Testis (tissue), 3 donors: Measurements from ENCODE around the gene GRN. TPM values are rescaled to one million over a fixed set of nuclear protein-coding genes. Genes with fewer than 3 reads are reported as not detected.
A peak's percentile ranks its signal among the peaks of the same experiment; 100 is the strongest.

Source experiments
- DNase-seq: peaks from one replicate; pipeline ENCODE4 v3.0.0-alpha.2; 2019
- H3K27ac ChIP-seq, 2 donors: fragments of 200-600 bp; sonication (generic); one replicate each; pipeline ENCODE4 v1.5.1; 2019
- H3K27me3 ChIP-seq: fragments of 200-600 bp; sonication (generic); one replicate; pipeline ENCODE4 v1.5.1; 2019
- H3K36me3 ChIP-seq: fragments of 200-600 bp; sonication (generic); one replicate; pipeline ENCODE4 v1.5.1; 2017; ENCODE audit warnings: low read depth; ENCODE audit errors: missing control alignments
- H3K4me1 ChIP-seq: fragments of 200-600 bp; sonication (generic); one replicate; pipeline ENCODE4 v1.5.1; 2019
- H3K4me3 ChIP-seq, 2 donors: fragments of 200-600 bp; sonication (generic); one replicate each; pipeline ENCODE4 v1.5.1; 2017 to 2019
- H3K9me3 ChIP-seq: fragments of 200-600 bp; sonication (generic); one replicate; pipeline ENCODE4 v1.5.1; 2017
- CTCF ChIP-seq, 3 experiments: fragments of 450-650 bp in 2 of 3; fragments of 200-600 bp in 1 of 3; sonication (generic) in 1 of 3; IDR thresholded peaks; one replicate each; pipeline ENCODE4 v1.5.1; 2016 to 2019; ENCODE audit warnings: antibody characterized with exemption in 3 of 3, mild to moderate bottlenecking in 2 of 3, moderate library complexity in 1 of 3
- POLR2A ChIP-seq: fragments of 450-650 bp; IDR thresholded peaks from one replicate; pipeline ENCODE4 v1.6.1; 2017; ENCODE audit warnings: antibody characterized with exemption, mild to moderate bottlenecking, moderate library complexity
- WGBS, 2 donors: methylation state at CpG; one replicate each; pipeline ENCODE4 v1.1.5; 2018; 5-methylcytosine and 5-hydroxymethylcytosine counted together
- intact Hi-C: fragments of 100-400 bp; cut with DNase I; formaldehyde crosslinking; loops from one replicate; pipeline ENCODE4 v1.15.1; 2023; ENCODE audit warnings: low total_unique reads
- polyA plus RNA-seq: library from polyadenylated mRNA; stranded (reverse); fragments of 350-450 nt; fragmentation: Illumina TruSeq; extraction: RNeasy Lipid Tissue Mini Kit (QIAGEN cat#74804); gene quantifications from one replicate; pipeline ENCODE4 v1.2.3, GENCODE V29; 2014; ENCODE audit warnings: low read depth, low replicate concordance; ENCODE audit not compliant: insufficient read depth
- total RNA-seq, 2 donors: library from RNA; depleted of rRNA; stranded (reverse); fragments of >200 nt; gene quantifications; one replicate each; pipeline ENCODE4 v1.2.3, GENCODE V29; 2016

The GRN gene
- total and polyA plus RNA-seq, 3 donors from 2014 or later = 161 to 489 (median 263) TPM

GRCh38 chr17:44383861-44384260 is 38.8 kb downstream of the GRN start:
- no peak for DNase-seq
- WGBS, 2 donors = 55 to 64% methylated on average over 15 to 16 of the region's 16 CpGs
- Histone ChIP-seq H3K4me3 (no peak overlapping the region), H3K27me3 (no peaks in the 10 kb centered on the region), H3K36me3 (no peaks in the 10 kb centered on the region), H3K9me3 (no peaks in the 10 kb centered on the region), H3K27ac (no peak overlapping the region), H3K4me1 (peaks cover 7% of the 10 kb centered on the region)
- intact Hi-C loops = no loop called here
- TF ChIP-seq POLR2A = no peak
- TF ChIP-seq CTCF (IDR thresholded peaks at IDR 0.05) = no peak

DNA sequence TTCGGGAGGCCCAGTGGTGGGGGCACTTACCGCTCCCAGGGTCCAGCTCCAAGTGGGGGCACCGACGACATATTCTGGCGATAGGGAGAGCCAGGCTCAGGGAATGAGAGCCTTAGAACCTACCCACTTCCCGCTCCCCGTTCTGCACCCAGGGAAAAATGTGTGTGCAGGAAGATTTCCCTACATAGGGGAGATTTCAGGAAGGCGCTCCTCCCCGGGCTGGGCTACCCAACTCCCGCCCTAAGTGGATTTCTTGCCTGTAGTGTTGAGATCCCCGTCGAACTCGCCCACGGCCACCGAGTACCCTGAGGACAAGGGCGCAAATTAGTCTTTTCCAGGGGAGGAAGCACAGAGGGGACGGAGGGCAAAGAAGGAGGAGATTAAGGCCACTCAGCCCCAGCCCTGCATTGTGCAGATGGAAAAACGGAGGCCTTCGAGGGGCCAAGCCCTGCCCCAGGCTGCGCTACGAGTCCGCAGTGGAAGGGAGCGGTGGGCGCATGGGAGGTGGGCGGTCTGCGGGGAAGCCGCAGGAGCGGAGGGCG is 39.2 kb downstream of the GRN start:
- no peak for DNase-seq
- no peaks in the 10 kb centered on the region for H3K36me3 ChIP-seq
- H3K4me3 ChIP-seq = peak overlapping the region in 1 of 2 donors; percentile 54
- no peaks in the 10 kb centered on the region for H3K27me3 ChIP-seq
- TF ChIP-seq POLR2A (no peak), CTCF (IDR thresholded peaks at IDR 0.05) (no peak)
- H3K4me1 ChIP-seq = peaks cover 7% of the 10 kb centered on the region
- H3K9me3 ChIP-seq = no peaks in the 10 kb centered on the region
- intact Hi-C loops = no loop called here
- no peak overlapping the region for H3K27ac ChIP-seq
- 28 to 32% methylated on average over 18 to 29 of the region's 29 CpGs for WGBS, 2 donors

DNA sequence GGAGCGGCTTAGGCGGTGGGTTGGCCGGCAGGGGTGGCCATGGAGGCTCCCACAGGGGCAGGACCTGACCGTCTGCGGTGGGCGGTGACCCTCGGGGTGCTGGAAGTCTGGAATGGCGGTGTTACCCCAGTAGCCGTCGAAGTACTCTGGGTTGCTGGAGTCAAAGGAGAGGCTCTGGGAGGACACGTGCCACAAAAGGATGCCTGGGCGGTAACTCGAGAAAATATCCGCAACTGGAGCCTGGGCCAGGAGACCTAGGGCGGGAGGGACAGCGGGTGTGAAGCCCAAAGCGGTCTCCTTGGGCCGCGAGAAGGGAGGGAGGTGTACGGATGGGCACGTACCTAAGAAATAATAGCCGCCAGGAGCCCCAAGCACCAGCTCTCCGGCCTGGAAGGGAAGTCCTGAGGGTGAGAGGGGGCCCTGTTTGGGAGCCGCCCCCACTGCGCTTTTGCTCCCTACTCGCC is 39.8 kb downstream of the GRN start:
- DNase-seq = no peak

GRCh38 chr17:44385287-44386181 is 40.4 kb downstream of the GRN start:
- 6 to 8% methylated on average over 17 to 56 of the region's 68 CpGs for WGBS, 2 donors
- no peak for TF ChIP-seq POLR2A
- no peak for TF ChIP-seq CTCF (IDR thresholded peaks at IDR 0.05)

More for the DNA sequence above, 39.8 kb downstream of the GRN start:
- Histone ChIP-seq H3K27me3 (no peaks in the 10 kb centered on the region), H3K4me1 (peaks cover 7% of the 10 kb centered on the region), H3K36me3 (no peaks in the 10 kb centered on the region), H3K9me3 (no peaks in the 10 kb centered on the region), H3K27ac (peak overlapping the region in 1 of 2 donors; percentile 50), H3K4me3 (peak overlapping the region; percentile 52 to 54)
- TF ChIP-seq POLR2A (no peak), CTCF (IDR thresholded peaks at IDR 0.05) (no peak)
- intact Hi-C loops = no loop called here
- WGBS, 2 donors = 8% methylated on average over 20 to 26 of the region's 26 CpGs

More at GRCh38 chr17:44385287-44386181, 40.4 kb downstream of the GRN start:
- Histone ChIP-seq H3K4me1 (peaks cover 7% of the 10 kb centered on the region), H3K27ac (peak overlapping the region in 1 of 2 donors; percentile 50), H3K36me3 (no peaks in the 10 kb centered on the region), H3K27me3 (no peaks in the 10 kb centered on the region), H3K4me3 (peak overlapping the region; percentile 52 to 54), H3K9me3 (no peaks in the 10 kb centered on the region)
- peak; percentile 86 for DNase-seq
- intact Hi-C loops = no loop called here
